ENCODE measurements around the gene C21orf58. TPM values are rescaled to one million over a fixed set of nuclear protein-coding genes. Genes with fewer than 3 reads are reported as not detected.
A peak's percentile ranks its signal among the peaks of the same experiment; 100 is the strongest.

The C21orf58 gene
- total and polyA plus RNA-seq, 2 experiments from 2014 or later = 2.6 to 6.8 TPM

DNA sequence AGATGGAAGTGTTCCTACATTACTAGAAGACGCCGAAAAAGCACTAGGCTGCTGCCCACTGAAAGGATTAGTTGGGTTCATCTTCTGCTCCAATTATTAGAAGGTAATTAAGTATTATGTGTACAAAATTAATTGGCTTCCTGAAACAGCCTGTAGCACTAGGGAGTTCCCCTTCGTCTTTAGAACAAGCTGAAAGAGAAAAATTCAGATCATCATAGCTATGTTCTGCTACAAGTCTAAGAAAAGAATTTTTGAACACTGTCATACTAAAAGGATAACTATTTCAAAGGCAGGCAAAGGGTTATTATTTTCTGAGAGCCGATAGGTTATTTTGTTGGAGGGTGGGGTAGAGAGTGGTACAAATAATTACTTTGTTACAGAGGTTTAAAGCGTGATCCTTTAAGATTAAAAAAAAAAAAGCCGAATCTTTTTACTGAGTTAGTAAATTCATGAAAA, 38.4 kb downstream of the C21orf58 start, which contains the start of gene MCM3AP:
TSS of gene MCM3AP (minus strand) at position 406 of the 456 bp plus-strand sequence. CDS start at position 81, 325 bp downstream.
- Histone ChIP-seq H3K9me2 (replicated peaks; ENCODE audit: insufficient read depth) (no peaks in the 10 kb centered on the region), H3K36me3 (replicated peaks; ENCODE audit: insufficient read depth, low read depth) (no peaks in the 10 kb centered on the region), H4K20me1 (ENCODE audit: insufficient read depth, poor library complexity, severe bottlenecking) (peaks cover 12% of the 10 kb centered on the region), H3K79me2 (peaks cover 76% of the 10 kb centered on the region), H3K4me3 (peak within 1 kb of the TSS; percentile 86), H3K4me1 (ENCODE audit: insufficient read depth) (peaks cover 27% of the 10 kb centered on the region), H3K27ac (peak within 1 kb of the TSS; percentile 97), H2AFZ (peak within 1 kb of the TSS; percentile 90), H3K27me3 (no peaks in the 10 kb centered on the region), H3K9me3 (ENCODE audit: low read depth) (no peaks in the 10 kb centered on the region), H3K4me2 (peak within 1 kb of the TSS; percentile 92)
- 44% methylated on average over 6 of the region's 6 CpGs for WGBS (ENCODE audit: low lambda C conversion rate, missing lambda C conversion rate)
- DNase-seq (ENCODE audit: low spot score) = no peak
- no peak for TF ChIP-seq CTCF (IDR thresholded peaks at IDR 0.05; ENCODE audit: poor library complexity)
- TF ChIP-seq EZH2phosphoT487 (IDR thresholded peaks at IDR 0.05; ENCODE audit: low read depth, severe bottlenecking, unreplicated experiment) = no peak
- no peak for TF ChIP-seq EZH2 (IDR thresholded peaks at IDR 0.05; ENCODE audit: borderline replicate concordance)

DNA sequence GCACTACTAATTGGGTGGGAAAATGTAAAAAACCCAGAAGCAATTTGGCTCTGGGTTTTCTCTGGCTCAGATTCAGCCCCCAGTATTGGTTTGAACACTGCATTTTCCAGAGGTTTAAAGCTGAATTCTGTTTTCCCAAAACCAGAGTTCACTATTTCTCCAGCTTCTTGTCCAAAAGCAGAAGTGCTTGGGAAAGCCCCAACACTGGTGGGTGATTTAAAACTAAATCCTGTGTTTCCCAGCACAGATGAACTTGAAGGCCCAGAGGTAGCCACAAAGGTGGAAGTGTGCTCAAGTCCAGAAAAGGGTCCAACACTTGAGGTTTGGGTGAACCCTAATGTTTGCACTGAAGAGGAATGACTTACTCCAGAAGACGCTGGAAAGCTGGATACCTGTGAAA, 38.9 kb downstream of the C21orf58 start:
- H3K4me1 ChIP-seq (ENCODE audit: insufficient read depth) = peaks cover 27% of the 10 kb centered on the region
- no peak for TF ChIP-seq EZH2phosphoT487 (IDR thresholded peaks at IDR 0.05; ENCODE audit: low read depth, severe bottlenecking, unreplicated experiment)
- TF ChIP-seq CTCF (IDR thresholded peaks at IDR 0.05; ENCODE audit: poor library complexity) = no peak
- no peak for TF ChIP-seq EZH2 (IDR thresholded peaks at IDR 0.05; ENCODE audit: borderline replicate concordance)
- peak overlapping the region; percentile 97 for H3K27ac ChIP-seq
- peaks cover 12% of the 10 kb centered on the region for H4K20me1 ChIP-seq (ENCODE audit: insufficient read depth, poor library complexity, severe bottlenecking)
- no peak for DNase-seq (ENCODE audit: low spot score)
- H3K4me2 ChIP-seq = peak overlapping the region; percentile 92
- H2AFZ ChIP-seq = no peak overlapping the region
- no peaks in the 10 kb centered on the region for H3K9me3 ChIP-seq (ENCODE audit: low read depth)
- no peaks in the 10 kb centered on the region for H3K27me3 ChIP-seq
- peak overlapping the region; percentile 86 for H3K4me3 ChIP-seq
- peaks cover 71% of the 10 kb centered on the region for H3K79me2 ChIP-seq
- no peaks in the 10 kb centered on the region for H3K36me3 ChIP-seq (replicated peaks; ENCODE audit: insufficient read depth, low read depth)
- H3K9me2 ChIP-seq (replicated peaks; ENCODE audit: insufficient read depth) = no peaks in the 10 kb centered on the region
- WGBS (ENCODE audit: low lambda C conversion rate, missing lambda C conversion rate) = 95% methylated on average over 1 of the region's 1 CpG

DNA sequence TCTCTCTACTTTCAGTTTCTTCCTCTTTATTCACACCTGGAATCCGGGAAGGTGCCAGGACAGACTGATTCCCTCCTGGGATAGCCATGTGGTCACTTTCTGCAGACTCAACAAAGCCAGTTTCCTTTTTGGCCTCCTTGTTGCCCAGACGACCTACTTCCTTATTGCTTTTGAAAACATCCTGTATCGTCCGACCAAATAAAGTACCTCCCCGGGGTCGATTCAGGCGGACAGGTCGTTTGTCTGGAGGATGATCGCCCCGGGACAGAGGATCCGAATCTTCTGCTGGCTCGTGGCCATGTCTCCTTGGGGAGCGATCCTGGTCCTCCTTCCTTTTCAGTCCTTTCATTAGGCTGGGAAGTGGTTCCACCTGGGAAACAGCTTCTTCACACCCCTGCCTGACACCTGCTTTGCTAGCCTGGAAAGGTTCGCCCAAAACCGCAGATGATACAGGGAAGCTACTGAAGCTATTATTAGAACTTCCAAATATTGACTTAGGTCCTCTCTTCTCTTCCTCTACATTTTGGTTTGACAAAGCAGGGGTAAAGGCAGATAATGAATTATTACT, 39.5 kb downstream of the C21orf58 start:
- no peak for DNase-seq (ENCODE audit: low spot score)
- Histone ChIP-seq H3K79me2 (peaks cover 68% of the 10 kb centered on the region), H3K4me2 (peak overlapping the region; percentile 92), H3K9me3 (ENCODE audit: low read depth) (no peaks in the 10 kb centered on the region), H3K27me3 (no peaks in the 10 kb centered on the region), H4K20me1 (ENCODE audit: insufficient read depth, poor library complexity, severe bottlenecking) (peaks cover 12% of the 10 kb centered on the region), H3K36me3 (replicated peaks; ENCODE audit: insufficient read depth, low read depth) (no peaks in the 10 kb centered on the region), H3K4me3 (no peak overlapping the region), H3K9me2 (replicated peaks; ENCODE audit: insufficient read depth) (no peaks in the 10 kb centered on the region), H3K27ac (no peak overlapping the region), H2AFZ (no peak overlapping the region), H3K4me1 (ENCODE audit: insufficient read depth) (peaks cover 27% of the 10 kb centered on the region)
- 93% methylated on average over 15 of the region's 15 CpGs for WGBS (ENCODE audit: low lambda C conversion rate, missing lambda C conversion rate)
- no peak for TF ChIP-seq CTCF (IDR thresholded peaks at IDR 0.05; ENCODE audit: poor library complexity)
- TF ChIP-seq EZH2phosphoT487 (IDR thresholded peaks at IDR 0.05; ENCODE audit: low read depth, severe bottlenecking, unreplicated experiment) = no peak
- TF ChIP-seq EZH2 (IDR thresholded peaks at IDR 0.05; ENCODE audit: borderline replicate concordance) = no peak
